Glomerular visceral epithelial cell (primary cell): Measurements from ENCODE around the gene LIPA.

ENCODE experiments used
- DNase-seq: peaks from one replicate; pipeline ENCODE4 v3.0.0-alpha.2; 2016; ENCODE audit errors: extremely low spot score

The LIPA gene

GRCh38 chr10:89240519-89240918, 11.1 kb downstream of the LIPA start:
- no peak for DNase-seq

- no peak for DNase-seq
These were observed 12.5 kb downstream of the LIPA start for GRCh38 chr10:89238956-89239644.

DNA sequence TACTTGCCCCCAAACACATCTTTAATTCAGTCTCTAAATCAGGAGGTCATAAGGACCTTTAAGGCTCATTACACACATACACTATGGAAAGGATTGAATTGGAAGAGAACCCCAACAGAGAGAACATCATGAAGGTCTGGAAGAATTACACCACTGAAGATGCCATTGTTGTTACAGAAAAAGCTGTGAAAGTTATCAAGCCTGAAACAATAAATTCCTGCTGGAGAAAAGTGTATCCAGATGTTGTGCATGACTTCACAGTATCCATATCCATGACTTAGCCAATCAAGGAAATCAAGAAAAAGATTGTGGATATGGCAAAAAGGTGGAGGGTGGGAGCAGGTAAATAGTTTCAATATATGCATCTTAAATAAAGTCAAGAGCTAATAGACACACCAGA, 13.7 kb downstream of the LIPA start:
- no peak for DNase-seq

- no peak for DNase-seq
These were observed 15.3 kb downstream of the LIPA start for GRCh38 chr10:89236226-89236797.

- DNase-seq, result no peak
These were observed 16.3 kb downstream of the LIPA start for GRCh38 chr10:89235073-89235798.

- DNase-seq, result no peak
These were observed 18.5 kb downstream of the LIPA start for GRCh38 chr10:89233033-89233432.

- no peak for DNase-seq
These were observed 22.6 kb downstream of the LIPA start for GRCh38 chr10:89228962-89229361.

- no peak for DNase-seq
These were observed 23.4 kb downstream of the LIPA start for GRCh38 chr10:89228146-89228545.

DNA sequence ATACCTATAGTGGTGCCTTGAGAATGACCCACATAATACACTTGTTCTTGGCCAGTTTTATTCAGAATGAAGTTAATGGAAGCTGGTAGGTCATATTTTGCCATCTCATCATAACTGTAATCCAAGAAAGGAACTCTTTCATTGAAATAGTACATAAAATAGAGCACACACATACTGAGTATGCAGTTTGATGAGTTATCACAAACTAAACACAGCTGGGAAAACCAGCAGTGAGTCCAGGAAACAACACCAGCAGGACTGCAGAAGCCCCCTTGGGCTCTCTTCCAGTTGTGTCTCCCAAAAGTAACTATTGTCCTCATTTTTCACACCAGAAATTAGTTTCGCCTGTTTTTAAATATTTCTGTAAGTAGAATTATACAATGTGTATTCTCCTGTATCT, 24.7 kb downstream of the LIPA start:
- no peak for DNase-seq

GRCh38 chr10:89224739-89225443, 26.7 kb downstream of the LIPA start:
- DNase-seq, result no peak

- DNase-seq, result no peak
These were observed 29.7 kb downstream of the LIPA start for GRCh38 chr10:89221919-89222318.

- DNase-seq, result no peak
These were observed 31.9 kb downstream of the LIPA start for GRCh38 chr10:89219513-89220218.

DNA sequence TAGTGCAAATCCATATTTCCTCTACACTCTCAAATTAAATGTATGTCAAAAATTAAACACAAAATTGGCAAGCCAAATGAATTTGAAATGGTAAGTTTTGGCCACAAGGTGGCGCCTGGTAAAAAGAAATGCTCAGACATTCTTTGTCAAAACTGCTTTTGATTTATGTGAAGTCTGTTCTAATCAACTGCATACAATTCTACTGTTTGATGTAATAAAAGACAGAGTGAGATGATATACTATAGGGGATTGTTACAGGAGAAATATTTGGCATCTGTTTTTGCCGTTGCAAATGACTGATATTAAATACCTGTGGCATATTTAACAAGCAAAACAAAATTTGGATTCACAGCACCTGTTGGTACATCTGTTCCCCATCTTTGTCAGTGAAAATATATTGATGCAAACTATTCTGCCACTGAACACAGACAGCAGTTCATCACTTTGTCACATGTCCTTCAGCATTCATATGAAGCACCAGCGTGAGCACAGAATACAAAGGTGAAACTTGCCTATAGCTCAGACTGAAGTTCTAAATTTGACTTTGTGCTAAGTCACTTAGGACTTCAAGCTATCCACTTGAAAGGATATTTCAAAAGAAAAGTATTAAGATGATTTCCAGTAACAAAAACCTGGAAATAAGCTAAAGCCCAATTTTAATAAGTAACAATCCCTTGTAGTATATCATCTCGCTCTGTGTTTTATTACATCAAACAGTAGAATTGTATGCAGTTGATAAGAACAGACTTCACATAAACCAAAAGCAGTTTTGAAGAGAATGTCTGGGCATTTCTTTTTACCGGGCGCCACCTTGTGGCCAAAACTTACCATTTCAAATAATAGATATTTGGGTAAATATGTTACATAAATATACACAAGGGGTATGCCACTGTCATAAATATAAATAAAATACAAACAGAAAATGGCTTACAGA, 34.3 kb downstream of the LIPA start:
- peak; percentile 65 for DNase-seq

DNA sequence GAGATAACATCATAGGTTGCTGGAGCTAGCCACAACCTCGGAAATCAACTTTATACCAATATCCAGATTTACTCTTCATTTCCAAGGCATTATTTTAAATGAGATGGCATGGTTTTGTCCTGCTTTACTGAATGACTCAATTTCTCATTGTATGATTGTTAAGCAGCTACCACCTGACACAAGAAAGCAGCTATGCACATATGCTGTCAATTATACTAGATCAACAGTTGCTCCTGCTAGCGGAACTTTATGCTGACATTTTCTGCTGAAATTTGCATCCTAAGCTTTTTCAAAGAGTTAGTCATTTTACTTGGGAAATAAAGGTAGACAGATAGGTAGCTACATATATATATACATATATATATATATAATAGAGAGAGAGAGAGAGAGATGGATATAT, 35.5 kb downstream of the LIPA start:
- no peak for DNase-seq

DNA sequence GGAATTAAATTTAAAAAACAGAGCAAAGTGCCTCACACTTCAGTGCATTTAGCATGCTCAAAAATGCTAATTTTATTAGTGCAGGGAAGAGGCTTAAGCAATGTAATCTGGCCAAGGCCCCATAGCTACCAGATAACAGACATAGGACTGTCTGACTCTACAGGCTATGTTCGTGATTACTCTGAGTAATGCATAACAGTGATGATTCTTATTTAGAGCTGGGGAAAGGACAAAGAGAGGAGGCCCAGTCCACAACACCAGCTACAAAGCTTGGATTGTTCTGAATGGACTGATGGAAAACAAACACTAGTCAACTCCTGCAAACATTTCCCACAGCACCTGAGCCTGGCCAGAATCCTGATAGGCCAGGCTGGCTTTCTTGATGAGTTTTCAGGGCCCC, 36.1 kb downstream of the LIPA start:
- no peak for DNase-seq

DNA sequence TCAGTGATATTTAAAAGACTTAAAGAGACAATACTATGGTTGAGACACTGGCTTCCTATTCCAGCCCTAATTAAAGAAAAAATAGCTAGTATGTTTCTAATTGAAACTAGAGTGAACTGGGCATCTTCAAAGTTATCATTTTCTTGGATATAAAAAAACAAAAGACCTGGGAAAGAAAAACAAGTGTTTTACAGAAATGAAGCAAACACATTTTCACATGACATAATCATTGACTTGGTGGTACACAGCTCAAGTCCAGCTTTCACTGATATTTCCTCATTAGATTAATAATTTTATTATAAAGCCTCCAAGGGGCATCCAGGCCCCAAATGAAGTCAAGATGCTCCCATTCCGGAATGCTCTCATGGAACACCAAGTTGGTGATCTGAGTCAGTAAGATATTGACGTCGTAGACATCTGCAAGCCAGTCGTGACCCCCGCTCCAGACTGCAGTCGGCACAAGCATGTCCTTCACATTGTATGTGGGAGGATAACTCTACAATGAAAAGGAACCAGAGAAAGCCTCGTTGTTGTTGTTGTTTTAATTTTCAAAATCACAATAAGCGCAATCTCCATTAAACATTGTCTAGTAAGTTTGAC, 36.9 kb downstream of the LIPA start:
- DNase-seq, result no peak

DNA sequence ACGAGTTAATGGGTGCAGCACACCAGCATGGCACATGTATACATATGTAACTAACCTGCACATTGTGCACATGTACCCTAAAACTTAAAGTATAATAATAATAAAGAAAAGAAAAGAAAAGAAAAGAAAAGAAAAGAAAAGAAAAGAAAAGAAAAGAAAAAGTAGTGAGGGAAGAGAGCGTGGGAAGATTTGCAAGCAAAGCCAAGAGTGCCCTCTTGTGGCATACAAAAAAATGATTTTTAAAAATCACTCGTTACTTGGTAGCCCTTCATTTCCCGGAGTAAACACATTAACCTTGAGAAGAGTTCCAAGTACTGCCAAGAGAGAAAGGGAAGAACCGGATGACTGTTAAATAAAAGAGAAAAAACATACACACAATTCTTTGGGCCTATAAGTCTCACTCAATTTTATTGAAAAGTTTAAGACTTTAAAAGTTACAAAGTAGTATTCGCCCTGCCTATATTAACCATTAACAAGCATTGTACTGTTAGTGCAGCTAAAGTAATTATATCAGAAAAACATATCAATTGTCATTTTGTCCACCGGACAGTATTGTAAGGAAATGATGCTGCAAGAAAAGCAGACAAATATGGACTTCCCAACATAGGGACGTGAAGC, 38.3 kb downstream of the LIPA start:
- peak; percentile 38 for DNase-seq

- no peak for DNase-seq
These were observed 40.7 kb downstream of the LIPA start for GRCh38 chr10:89210794-89211425.

DNA sequence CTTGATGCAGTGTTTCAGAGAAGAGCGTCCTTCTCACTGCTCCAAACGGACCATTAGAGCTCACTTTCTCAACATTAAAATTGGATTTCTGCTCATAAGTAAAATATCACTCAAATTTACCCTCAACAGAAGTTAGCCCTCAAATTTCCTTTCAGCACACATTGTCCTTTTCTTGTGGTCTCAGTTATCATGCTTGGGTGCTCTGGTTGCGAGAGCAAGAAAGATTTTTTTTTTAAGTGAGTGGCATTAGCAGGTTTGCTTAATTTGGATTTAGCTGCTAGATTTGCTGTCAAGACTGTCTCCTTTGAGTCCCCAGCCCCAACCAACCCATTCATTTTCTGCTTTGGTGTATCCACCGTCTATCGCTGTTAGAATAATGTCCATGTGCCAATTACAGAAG, 41.9 kb downstream of the LIPA start:
- DNase-seq, result no peak
